Measurements from ENCODE around the gene SARNP.
A peak's percentile ranks its signal among the peaks of the same experiment; 100 is the strongest.

DNA sequence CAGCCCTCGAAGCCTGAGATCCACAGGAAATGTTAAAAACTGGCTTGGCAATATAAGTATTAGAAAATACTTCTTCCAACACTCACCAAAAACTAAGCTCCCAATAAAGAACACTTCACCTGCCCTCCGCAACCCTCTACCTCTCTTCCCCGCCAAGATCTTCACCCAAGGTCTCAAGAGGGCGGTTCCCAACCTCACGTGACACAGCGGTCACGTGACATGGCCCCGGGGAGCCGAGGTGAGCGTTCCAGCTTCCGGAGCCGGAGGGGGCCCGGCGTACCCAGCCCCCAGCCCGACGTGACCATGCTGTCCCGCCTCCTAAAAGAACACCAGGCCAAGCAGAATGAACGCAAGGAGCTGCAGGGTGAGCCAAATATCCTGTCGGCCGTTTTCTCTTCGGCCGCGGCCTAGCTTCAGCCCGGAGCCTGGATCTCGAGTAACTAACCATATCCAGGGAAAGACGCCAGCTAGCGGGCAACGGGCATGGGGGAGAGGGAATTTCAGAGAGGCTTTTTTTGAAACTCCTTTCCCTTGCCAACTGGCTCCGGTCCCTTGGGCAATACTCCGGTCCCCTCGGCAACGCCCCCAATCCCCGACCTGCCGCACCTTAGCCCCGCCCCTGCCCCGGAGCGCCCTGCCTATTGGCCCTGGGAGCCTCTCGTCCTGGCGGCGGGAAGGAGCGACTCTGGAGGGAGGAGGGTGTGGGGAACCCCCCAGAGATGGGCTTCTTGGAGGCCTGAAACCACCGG is 101.5 kb downstream of the SARNP start, which contains the start of gene BLOC1S1:
- TF ChIP-seq, protein P1, sequence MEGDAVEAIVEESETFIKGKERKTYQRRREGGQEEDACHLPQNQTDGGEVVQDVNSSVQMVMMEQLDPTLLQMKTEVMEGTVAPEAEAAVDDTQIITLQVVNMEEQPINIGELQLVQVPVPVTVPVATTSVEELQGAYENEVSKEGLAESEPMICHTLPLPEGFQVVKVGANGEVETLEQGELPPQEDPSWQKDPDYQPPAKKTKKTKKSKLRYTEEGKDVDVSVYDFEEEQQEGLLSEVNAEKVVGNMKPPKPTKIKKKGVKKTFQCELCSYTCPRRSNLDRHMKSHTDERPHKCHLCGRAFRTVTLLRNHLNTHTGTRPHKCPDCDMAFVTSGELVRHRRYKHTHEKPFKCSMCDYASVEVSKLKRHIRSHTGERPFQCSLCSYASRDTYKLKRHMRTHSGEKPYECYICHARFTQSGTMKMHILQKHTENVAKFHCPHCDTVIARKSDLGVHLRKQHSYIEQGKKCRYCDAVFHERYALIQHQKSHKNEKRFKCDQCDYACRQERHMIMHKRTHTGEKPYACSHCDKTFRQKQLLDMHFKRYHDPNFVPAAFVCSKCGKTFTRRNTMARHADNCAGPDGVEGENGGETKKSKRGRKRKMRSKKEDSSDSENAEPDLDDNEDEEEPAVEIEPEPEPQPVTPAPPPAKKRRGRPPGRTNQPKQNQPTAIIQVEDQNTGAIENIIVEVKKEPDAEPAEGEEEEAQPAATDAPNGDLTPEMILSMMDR (IDR thresholded peaks at IDR 0.05) = peak in 1 of 2 donors; percentile 2
- peak in 2 of 3 donors; percentile 90 to 97 for TF ChIP-seq POLR2AphosphoS5 (IDR thresholded peaks at IDR 0.05)
- TF ChIP-seq EP300 (IDR thresholded peaks at IDR 0.05) = no peak
